ENCODE results near the gene CIZ1.

DNA sequence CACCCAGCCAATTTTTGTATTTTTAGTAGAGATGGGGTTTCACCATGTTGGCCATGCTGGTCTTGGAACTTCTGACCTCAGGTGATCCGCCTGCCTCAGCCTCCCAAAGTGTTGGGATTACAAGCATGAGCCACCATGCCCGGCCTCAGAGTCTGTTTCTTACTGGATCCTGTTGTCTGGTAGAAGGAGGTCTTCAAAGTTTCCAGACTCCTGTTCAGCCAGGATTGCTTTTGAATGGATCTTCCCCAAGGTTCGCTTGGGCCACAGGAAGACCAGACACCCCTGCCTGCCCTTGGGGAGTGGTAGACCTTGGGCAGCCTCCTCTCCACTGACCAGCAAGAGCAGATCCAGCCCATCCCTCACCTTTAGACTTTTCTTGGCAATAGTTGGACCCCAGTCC, 49.8 kb downstream of the CIZ1 start:
- no peak for TF ChIP-seq SREBF2 (IDR thresholded peaks at IDR 0.05)
- no peak for TF ChIP-seq JUN (IDR thresholded peaks at IDR 0.05)
- no peak for TF ChIP-seq ESRRA (IDR thresholded peaks at IDR 0.05; ENCODE audit: borderline replicate concordance, low read length)
- no peak for TF ChIP-seq CTCF (IDR thresholded peaks at IDR 0.05)
- TF ChIP-seq MAZ (IDR thresholded peaks at IDR 0.05; ENCODE audit: borderline replicate concordance, low read depth, low read length), result no peak
- no peak for TF ChIP-seq CHD2 (IDR thresholded peaks at IDR 0.05; ENCODE audit: low read length, partially characterized antibody)
- no peak for TF ChIP-seq ZFP36 (IDR thresholded peaks at IDR 0.05; ENCODE audit: borderline replicate concordance, partially characterized antibody)
- no peak for TF ChIP-seq CEBPB (IDR thresholded peaks at IDR 0.05)
